ENCODE results near the gene DBF4B. TPM values are rescaled to one million over a fixed set of nuclear protein-coding genes. Genes with fewer than 3 reads are reported as not detected.

Gene DBF4B
- polyA plus RNA-seq, 1 of the 3 experiments (the other 2 are of a cell fraction) = 8.3 TPM

GRCh38 chr17:44777394-44778348 is 69.2 kb downstream of the DBF4B start:
- H3F3A ChIP-seq (replicated peaks; ENCODE audit: insufficient read depth) = no peaks in the 10 kb centered on the region
- H3K9me3 ChIP-seq = no peaks in the 10 kb centered on the region
- H4K20me1 ChIP-seq (ENCODE audit: insufficient read depth) = no peaks in the 10 kb centered on the region
- no peak overlapping the region for H3K9ac ChIP-seq
- H3K27me3 ChIP-seq (ENCODE audit: insufficient read depth) = no peaks in the 10 kb centered on the region
- POLR2A ChIA-PET = interaction anchor here (1.0 kb wide), 1 partner anchor 101 kb away, joined by 3 read pairs; no protein-coding TSS in a partner anchor
- CTCF ChIA-PET = interaction anchor here (0.6 to 17.7 kb wide), 26 partner anchors 8 to 357 kb away, joined by 3 to 420 read pairs (median 11); partner anchors contain the start of genes EFTUD2, GJC1 and HIGD1B
- H3K9me2 ChIP-seq = no peaks in the 10 kb centered on the region
- no peak overlapping the region for H3K27ac ChIP-seq (ENCODE audit: low read depth in 2 of 2, low read length in 1 of 2)
- no peaks in the 10 kb centered on the region for H3K36me3 ChIP-seq (replicated peaks in 1 of 2; ENCODE audit: control insufficient read depth in 1 of 2, insufficient read depth in 2 of 2, low read length in 1 of 2)
- no peak for TF ChIP-seq SIN3A (IDR thresholded peaks at IDR 0.05; ENCODE audit: borderline replicate concordance, low read depth, low read length)
- no peak for TF ChIP-seq NFIC (IDR thresholded peaks at IDR 0.05; ENCODE audit: borderline replicate concordance)
- no peak for TF ChIP-seq TEAD4 (IDR thresholded peaks at IDR 0.05; ENCODE audit: borderline replicate concordance, insufficient read depth)
- no peak for TF ChIP-seq JUND (IDR thresholded peaks at IDR 0.05)
- no peak for TF ChIP-seq FOXJ3 (CRISPR knock-in tag; IDR thresholded peaks at IDR 0.05)
- no peak for TF ChIP-seq RCOR1 (IDR thresholded peaks at IDR 0.05; ENCODE audit: low read length)
- TF ChIP-seq EZH2phosphoT487 (IDR thresholded peaks at IDR 0.05; ENCODE audit: borderline replicate concordance, low read depth) = no peak
- TF ChIP-seq CTCF (IDR thresholded peaks at IDR 0.05) = no peak
- no peak for TF ChIP-seq RFX5 (IDR thresholded peaks at IDR 0.05; ENCODE audit: low read length)
- no peak for TF ChIP-seq FOXM1 (IDR thresholded peaks at IDR 0.05; ENCODE audit: low read depth)
- H3K4me3 ChIP-seq (ENCODE audit: low read depth in 2 of 2, low read length in 1 of 2) = no peak overlapping the region
- H3K79me2 ChIP-seq (ENCODE audit: insufficient read depth) = no peaks in the 10 kb centered on the region
- peak; percentile 4 for DNase-seq
- H3K4me2 ChIP-seq = no peak overlapping the region
- H2AFZ ChIP-seq (ENCODE audit: low read depth) = no peak overlapping the region
- WGBS (ENCODE audit: low lambda C conversion rate) = 84% methylated on average over 13 of the region's 20 CpGs
- H3K4me1 ChIP-seq (ENCODE audit: control insufficient read depth in 1 of 2, insufficient read depth in 2 of 2, low read depth in 1 of 2, low read length in 1 of 2) = peaks cover 0 to 31% of the 10 kb centered on the region in 2 experiments; a peak in 1 of 4 replicates

- CTCF ChIA-PET = interaction anchor here (0.7 to 17.7 kb wide), 41 partner anchors 8 to 357 kb away, joined by 3 to 420 read pairs (median 7); partner anchors contain the start of genes ACBD4, ADAM11, DBF4B and EFTUD2
- Histone ChIP-seq H2AFZ (ENCODE audit: low read depth) (peak overlapping the region; percentile 90; the same call in 1 of the 2 replicates), H3K4me3 (ENCODE audit: low read depth in 2 of 2, low read length in 1 of 2) (peak overlapping the region; percentile 47 to 65; a peak in 2 of 4 replicates), H4K20me1 (ENCODE audit: insufficient read depth) (no peaks in the 10 kb centered on the region), H3K4me1 (ENCODE audit: control insufficient read depth in 1 of 2, insufficient read depth in 2 of 2, low read depth in 1 of 2, low read length in 1 of 2) (peaks cover 0 to 31% of the 10 kb centered on the region in 2 experiments; a peak in 1 of 4 replicates), H3K27ac (ENCODE audit: low read depth in 2 of 2, low read length in 1 of 2) (no peak overlapping the region), H3K9me3 (no peaks in the 10 kb centered on the region), H3K27me3 (ENCODE audit: insufficient read depth) (no peaks in the 10 kb centered on the region), H3F3A (replicated peaks; ENCODE audit: insufficient read depth) (no peaks in the 10 kb centered on the region), H3K36me3 (replicated peaks in 1 of 2; ENCODE audit: control insufficient read depth in 1 of 2, insufficient read depth in 2 of 2, low read length in 1 of 2) (no peaks in the 10 kb centered on the region), H3K9me2 (no peaks in the 10 kb centered on the region), H3K9ac (no peak overlapping the region), H3K4me2 (peak overlapping the region; percentile 84; the same call in 1 of the 2 replicates), H3K79me2 (ENCODE audit: insufficient read depth) (no peaks in the 10 kb centered on the region)
- WGBS (ENCODE audit: low lambda C conversion rate) = 26% methylated on average over 7 of the region's 10 CpGs
- no peak for TF ChIP-seq GATA2 (CRISPR knock-in tag; IDR thresholded peaks at IDR 0.05)
- TF ChIP-seq CHD2 (IDR thresholded peaks at IDR 0.05; ENCODE audit: low read length, partially characterized antibody) = no peak
- no peak for TF ChIP-seq PBX3 (IDR thresholded peaks at IDR 0.05)
- TF ChIP-seq EZH2phosphoT487 (IDR thresholded peaks at IDR 0.05; ENCODE audit: borderline replicate concordance, low read depth) = no peak
- no peak for TF ChIP-seq EP300 (IDR thresholded peaks at IDR 0.05; ENCODE audit: borderline replicate concordance in 1 of 2, low read depth in 1 of 2, low read length in 1 of 2)
- TF ChIP-seq TCF12 (IDR thresholded peaks at IDR 0.05) = no peak
- no peak for TF ChIP-seq SIN3A (IDR thresholded peaks at IDR 0.05; ENCODE audit: borderline replicate concordance, low read depth, low read length)
- TF ChIP-seq GABPA (IDR thresholded peaks at IDR 0.05; ENCODE audit: low read depth) = no peak
- TF ChIP-seq FOXJ3 (CRISPR knock-in tag; IDR thresholded peaks at IDR 0.05) = no peak
- TF ChIP-seq NRF1 (IDR thresholded peaks at IDR 0.05; ENCODE audit: low read depth, low read length) = no peak
- no peak for TF ChIP-seq TAF1 (IDR thresholded peaks at IDR 0.05; ENCODE audit: borderline replicate concordance, low read depth, low read length)
- TF ChIP-seq USF1 (IDR thresholded peaks at IDR 0.05; ENCODE audit: borderline replicate concordance, low read depth) = no peak; the same call in 1 of the 2 replicates
- no peak for DNase-seq
- POLR2A ChIA-PET = interaction anchor here (0.7 to 1.5 kb wide), 2 partner anchors 87 to 274 kb away, joined by 3 to 5 read pairs; no protein-coding TSS in a partner anchor
These were observed 70.3 kb downstream of the DBF4B start for GRCh38 chr17:44778656-44779210.
